HepG2 (cell line): ENCODE data around the gene EBP. TPM values are rescaled to one million over a fixed set of nuclear protein-coding genes. Genes with fewer than 3 reads are reported as not detected.

Experiments used
- ATF2 ChIP-seq: sonication (generic); formaldehyde crosslinking; IDR thresholded peaks from 2 replicates; pipeline ENCODE4 v1.4.0; 2020; ENCODE audit warnings: missing genetic modification reagents
- ATM ChIP-seq: fragments of 450-650 bp; IDR thresholded peaks from 2 replicates; pipeline ENCODE4 v1.7.1; 2017; ENCODE audit warnings: mild to moderate bottlenecking, borderline replicate concordance
- BORCS8-MEF2B ChIP-seq: sonication (generic); formaldehyde crosslinking; IDR thresholded peaks from 2 replicates; pipeline ENCODE4 v1.8.0; 2022; ENCODE audit warnings: mild to moderate bottlenecking, missing genetic modification reagents
- CEBPB ChIP-seq: IDR thresholded peaks from 2 replicates; pipeline ENCODE4 v1.6.1; 2011; ENCODE audit warnings: low read depth, low read length, improper control_type of control experiment, borderline replicate concordance
- E2F2 ChIP-seq: sonication (generic); formaldehyde crosslinking; IDR thresholded peaks from 2 replicates; pipeline ENCODE4 v1.4.0; 2020; ENCODE audit warnings: missing genetic modification reagents, borderline replicate concordance
- ELF3 ChIP-seq: IDR thresholded peaks from 2 replicates; pipeline ENCODE4 v1.6.1; 2016; ENCODE audit warnings: missing genetic modification reagents, missing compliant biosample characterization
- FOXA3 ChIP-seq: IDR thresholded peaks from 2 replicates; pipeline ENCODE4 v1.6.1; 2016; ENCODE audit warnings: missing genetic modification reagents, missing compliant biosample characterization
- HNF1A ChIP-seq, 2 experiments: sonication (generic) in 1 of 2; formaldehyde crosslinking in 1 of 2; IDR thresholded peaks; 2 replicates each; pipeline versions ENCODE4 v1.4.0 to v1.6.1; 2016 to 2020; ENCODE audit warnings: borderline replicate concordance in 1 of 2, low read depth in 1 of 2, mild to moderate bottlenecking in 1 of 2, missing genetic modification reagents in 1 of 2
- HOXA5 ChIP-seq: sonication (generic); formaldehyde crosslinking; IDR thresholded peaks from 2 replicates; pipeline ENCODE4 v1.4.0; 2020; ENCODE audit warnings: missing genetic modification reagents
- NCOA2 ChIP-seq: sonication (generic); formaldehyde crosslinking; IDR thresholded peaks from 2 replicates; pipeline ENCODE4 v1.8.0; 2022; ENCODE audit warnings: inconsistent platforms
- RXRB ChIP-seq: IDR thresholded peaks from 2 replicates; pipeline ENCODE4 v1.6.1; 2016; ENCODE audit warnings: borderline replicate concordance, missing genetic modification reagents, missing compliant biosample characterization
- SAP130 ChIP-seq: IDR thresholded peaks from 2 replicates; pipeline ENCODE4 v1.6.1; 2016; ENCODE audit warnings: low read depth
- SKI ChIP-seq: fragments of 450-650 bp; IDR thresholded peaks from one replicate; pipeline ENCODE4 v1.6.1; 2018; ENCODE audit warnings: mild to moderate bottlenecking; ENCODE audit not compliant: partially characterized antibody
- SOX6 ChIP-seq, 2 experiments: fragments of 450-650 bp in 1 of 2; sonication (generic) in 1 of 2; formaldehyde crosslinking in 1 of 2; IDR thresholded peaks; 2 replicates each; pipeline versions ENCODE4 v1.4.0 to v1.6.1; 2017 to 2020; ENCODE audit warnings: antibody characterized with exemption in 1 of 2, mild to moderate bottlenecking in 1 of 2, missing genetic modification reagents in 1 of 2
- SYNCRIP ChIP-seq: fragments of 200-400 bp; formaldehyde crosslinking; IDR thresholded peaks from 2 replicates; pipeline ENCODE4 v1.6.1; 2018; ENCODE audit warnings: mild to moderate bottlenecking, low read depth, low read length; ENCODE audit not compliant: insufficient read depth
- ZBTB26 ChIP-seq: IDR thresholded peaks from 2 replicates; pipeline ENCODE4 v1.6.1; 2016; ENCODE audit warnings: missing compliant biosample characterization, missing genetic modification reagents, borderline replicate concordance
- ZC3H4 ChIP-seq: sonication (generic); formaldehyde crosslinking; IDR thresholded peaks from 2 replicates; pipeline ENCODE4 v1.4.0; 2020; ENCODE audit warnings: missing genetic modification reagents, borderline replicate concordance
- ZFP37 ChIP-seq: sonication (generic); formaldehyde crosslinking; IDR thresholded peaks from 2 replicates; pipeline ENCODE4 v1.4.0; 2020; ENCODE audit warnings: missing genetic modification reagents, borderline replicate concordance
- ZFP90 ChIP-seq: sonication (generic); formaldehyde crosslinking; IDR thresholded peaks from 2 replicates; pipeline ENCODE4 v1.8.0; 2022; ENCODE audit warnings: missing genetic modification reagents, mild to moderate bottlenecking, inconsistent platforms, borderline replicate concordance
- ZNF3 ChIP-seq: IDR thresholded peaks from 2 replicates; pipeline ENCODE4 v1.7.0; 2017; ENCODE audit warnings: inconsistent platforms
- ZNF572 ChIP-seq: sonication (generic); formaldehyde crosslinking; IDR thresholded peaks from 2 replicates; pipeline ENCODE4 v1.5.1; 2020; ENCODE audit warnings: mild to moderate bottlenecking, missing genetic modification reagents
- ZNF713 ChIP-seq: sonication (generic); formaldehyde crosslinking; IDR thresholded peaks from 2 replicates; pipeline ENCODE4 v1.4.0; 2020; ENCODE audit warnings: mild to moderate bottlenecking, missing genetic modification reagents
- ZSCAN21 ChIP-seq: sonication (generic); formaldehyde crosslinking; IDR thresholded peaks from 2 replicates; pipeline ENCODE4 v1.8.0; 2022; ENCODE audit warnings: mild to moderate bottlenecking, missing genetic modification reagents, moderate library complexity, borderline replicate concordance
- polyA plus RNA-seq, 8 experiments: library from polyadenylated mRNA; depleted of rRNA in 3 of 8; stranded (reverse) in 7 of 8; unstranded in 1 of 8; fragments of >200 nt; fragmentation: Illumina TruSeq in 4 of 8; extraction: Trizol in 4 of 8; gene quantifications; 2 replicates each; pipeline versions ENCODE4 v1.2.1 to v1.2.3, GENCODE V29; 2011 to 2016; ENCODE audit warnings: low read depth in 4 of 8, missing spikeins in 1 of 8, mixed read lengths in 1 of 8; ENCODE audit not compliant: insufficient read depth in 1 of 8
- total RNA-seq, 5 experiments: library from RNA; depleted of rRNA; stranded (reverse); fragments of >200 nt; fragmentation: Illumina TruSeq; extraction: Trizol; gene quantifications; 2 replicates each; pipeline ENCODE4 v1.2.3, GENCODE V29; 2016; ENCODE audit warnings: low read depth in 1 of 5

EBP gene
- total and polyA plus RNA-seq, 2 of the 13 experiments (the other 11 are each of a cell fraction or from before 2014, with no cell fraction given): 106 to 260 TPM

GRCh38 chrX:48548871-48549270 is 27.3 kb downstream of the EBP start (continued):
- no peak for TF ChIP-seq ATF2 (CRISPR knock-in tag)
- TF ChIP-seq SKI: no peak
- peak; percentile 59; the same call in 1 of the 2 replicates for TF ChIP-seq NCOA2
- no peak for TF ChIP-seq ZSCAN21 (CRISPR knock-in tag)
- no peak for TF ChIP-seq SYNCRIP
- TF ChIP-seq SAP130: 0 out of 2 replicates have a peak, but pooled peaks have one; percentile 24
- TF ChIP-seq ZBTB26 (CRISPR knock-in tag): no peak
- no peak for TF ChIP-seq HNF1A (IDR thresholded peaks at IDR 0.05; ENCODE audit: low read depth)
- no peak for TF ChIP-seq HNF1A (CRISPR knock-in tag; IDR thresholded peaks at IDR 0.05; ENCODE audit: borderline replicate concordance)
- TF ChIP-seq ZNF713: no peak
- TF ChIP-seq ZNF572 (CRISPR knock-in tag): no peak
- no peak for TF ChIP-seq CEBPB
- TF ChIP-seq HOXA5 (CRISPR knock-in tag): no peak
- TF ChIP-seq ZC3H4 (CRISPR knock-in tag): no peak
- no peak for TF ChIP-seq SOX6 (IDR thresholded peaks at IDR 0.05)
- TF ChIP-seq SOX6 (CRISPR knock-in tag; IDR thresholded peaks at IDR 0.05): peak; percentile 62; the same call in 1 of the 2 replicates
- no peak for TF ChIP-seq ATM
- TF ChIP-seq ZFP37 (CRISPR knock-in tag): no peak
- no peak for TF ChIP-seq ZFP90 (CRISPR knock-in tag)
- TF ChIP-seq ELF3 (CRISPR knock-in tag): no peak
- no peak for TF ChIP-seq ZNF3
- TF ChIP-seq RXRB (CRISPR knock-in tag): peak; percentile 65; the same call in 1 of the 2 replicates
- TF ChIP-seq FOXA3 (CRISPR knock-in tag): no peak
- no peak for TF ChIP-seq E2F2 (CRISPR knock-in tag)
- no peak for TF ChIP-seq BORCS8-MEF2B (CRISPR knock-in tag)
